PC-3 (cell line): ENCODE results near the gene UBQLN1. TPM values are rescaled to one million over a fixed set of nuclear protein-coding genes. Genes with fewer than 3 reads are reported as not detected.

Source experiments
- ATAC-seq: fragments of 200-7000 bp; cut with Tn5 transposase; 2 replicates; pipeline ENCODE4 v1.9.1; 2020; ENCODE audit warnings: mild to moderate bottlenecking, moderate library complexity
- BruUV-seq: library from RNA; stranded (reverse); fragments of 400-500 nt; replicated peaks from 2 replicates; lab custom pipeline; 2021; lab: Mats Ljungman, UMichigan
- CTCF ChIA-PET: fragments of 300-600 bp; sonication (Branson Sonifier 250); formaldehyde crosslinking; loops from one replicate; lab custom pipeline; 2022; ENCODE audit warnings: antibody characterized with exemption; lab: Charles Lee
- POLR2A ChIA-PET: fragments of 300-600 bp; sonication (Branson Sonifier 250); formaldehyde crosslinking; loops from one replicate; lab custom pipeline; 2022; ENCODE audit warnings: antibody characterized with exemption; ENCODE audit not compliant: unreplicated experiment; lab: Charles Lee
- DNase-seq: peaks from one replicate; pipeline ENCODE4 v3.0.0-alpha.2; 2015
- H2AFZ ChIP-seq: fragments of 300-600 bp; sonication (generic); 2 replicates; pipeline ENCODE4 v1.6.0; 2016; ENCODE audit warnings: antibody characterized with exemption, low read length
- H3F3A ChIP-seq: fragments of 300-600 bp; sonication (generic); one replicate; pipeline ENCODE4 v1.6.0; 2017; ENCODE audit warnings: antibody characterized with exemption, low read length, control low read depth, mild to moderate bottlenecking; ENCODE audit not compliant: unreplicated experiment
- H3K27ac ChIP-seq: fragments of 300-600 bp; sonication (generic); 2 replicates; pipeline ENCODE4 v1.5.1; 2016; ENCODE audit warnings: mild to moderate bottlenecking, low read length
- H3K27me3 ChIP-seq: fragments of 300-600 bp; sonication (generic); 2 replicates; pipeline ENCODE4 v1.6.1; 2016; ENCODE audit warnings: low read length, mixed read lengths
- H3K36me3 ChIP-seq: fragments of 300-600 bp; sonication (generic); 2 replicates; pipeline ENCODE4 v1.6.1; 2016; ENCODE audit warnings: low read depth, mixed run types, low read length, mixed read lengths
- H3K4me1 ChIP-seq: fragments of 300-600 bp; sonication (generic); 2 replicates; pipeline ENCODE4 v1.5.1; 2016; ENCODE audit warnings: low read length; ENCODE audit not compliant: insufficient read depth
- H3K4me2 ChIP-seq: fragments of 300-600 bp; sonication (generic); 2 replicates; pipeline ENCODE4 v1.6.0; 2016; ENCODE audit warnings: low read length
- H3K4me3 ChIP-seq: fragments of 300-600 bp; sonication (generic); 2 replicates; pipeline ENCODE4 v1.5.1; 2016; ENCODE audit warnings: mild to moderate bottlenecking, low read length, mixed read lengths
- H3K79me2 ChIP-seq: fragments of 300-600 bp; sonication (generic); 2 replicates; pipeline ENCODE4 v1.6.1; 2017; ENCODE audit warnings: low read length, mixed read lengths
- H3K9ac ChIP-seq: fragments of 300-600 bp; sonication (generic); 2 replicates; pipeline ENCODE4 v1.6.0; 2016; ENCODE audit warnings: mild to moderate bottlenecking, low read length
- H3K9me2 ChIP-seq: fragments of 300-600 bp; sonication (generic); replicated peaks from 2 replicates; pipeline ENCODE4 v1.6.1; 2016; ENCODE audit warnings: mixed run types, low read length, mixed read lengths
- H3K9me3 ChIP-seq: fragments of 300-600 bp; sonication (generic); 2 replicates; pipeline ENCODE4 v1.6.1; 2016; ENCODE audit warnings: low read length, mixed read lengths
- H4K20me1 ChIP-seq: fragments of 300-600 bp; sonication (generic); 2 replicates; pipeline ENCODE4 v1.6.1; 2016; ENCODE audit warnings: low read length, mixed read lengths
- EZH2 ChIP-seq: fragments of 300-600 bp; sonication (generic); IDR thresholded peaks from one replicate; pipeline ENCODE4 v1.6.1; 2017; ENCODE audit warnings: antibody characterized with exemption, mild to moderate bottlenecking, low read length; ENCODE audit not compliant: unreplicated experiment
- EZH2phosphoT487 ChIP-seq: fragments of 300-600 bp; sonication (generic); IDR thresholded peaks from 2 replicates; pipeline ENCODE4 v1.6.1; 2018; ENCODE audit warnings: mild to moderate bottlenecking, antibody characterized with exemption, low read length, borderline replicate concordance
- intact Hi-C: fragments of 100-400 bp; cut with micrococcal nuclease; formaldehyde crosslinking; loops from 2 replicates; pipeline ENCODE4 v1.9.0; 2023
- total RNA-seq: library from RNA; depleted of rRNA; stranded (reverse); fragments of >200 nt; gene quantifications from 2 replicates; pipeline ENCODE4 v1.2.3, GENCODE V29; 2014
- TF ChIP-seq, protein P1 (sequence below): fragments of 300-600 bp; sonication (generic); conservative IDR thresholded peaks from 2 replicates; pipeline ENCODE4 v1.5.1; 2017; ENCODE audit warnings: antibody characterized with exemption, low read depth, mild to moderate bottlenecking, low read length

UBQLN1 gene
- total RNA-seq, 1 experiment from 2014 or later = 105 TPM

DNA sequence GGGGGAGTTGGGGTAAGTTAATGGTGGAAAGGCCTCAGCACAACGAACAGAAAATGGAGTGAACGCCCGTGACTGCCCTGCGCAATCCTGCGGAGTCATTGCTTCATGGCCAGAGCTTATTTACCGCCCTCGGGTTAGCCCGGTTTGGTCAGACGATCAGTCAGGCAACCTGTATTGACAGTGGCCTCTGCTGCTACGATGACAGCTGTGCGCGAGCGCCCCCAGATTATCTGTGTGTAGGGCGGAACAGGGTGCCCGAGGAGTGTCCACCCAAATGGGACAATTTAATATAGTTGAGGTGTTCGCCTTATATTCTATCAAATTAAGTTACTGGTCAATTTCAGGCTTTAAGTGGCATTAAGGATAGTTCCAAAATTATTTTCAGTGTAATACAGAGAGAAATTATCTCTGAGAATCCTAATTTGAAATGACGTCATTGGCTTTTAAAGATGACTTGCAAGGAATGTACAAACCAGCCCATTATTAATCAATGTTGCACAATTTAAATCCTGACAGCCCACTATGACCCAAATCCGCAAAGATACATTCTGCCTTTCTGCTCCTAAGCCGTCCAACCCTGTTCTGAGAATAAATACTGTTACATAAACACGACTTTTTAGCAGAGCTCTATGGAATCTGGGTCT, 879 bp upstream of the UBQLN1 start:
- ChIA-PET CTCF (no interaction called here), POLR2A (no interaction called here)
- Histone ChIP-seq H3K4me3 (peak overlapping the region; percentile 91), H4K20me1 (peaks cover 33% of the 10 kb centered on the region), H3K27me3 (no peaks in the 10 kb centered on the region), H3K4me2 (peak overlapping the region; percentile 98), H3K36me3 (no peaks in the 10 kb centered on the region), H3K9me2 (no peaks in the 10 kb centered on the region), H3K79me2 (peaks cover 48% of the 10 kb centered on the region), H3F3A (no peaks in the 10 kb centered on the region), H3K9ac (peak overlapping the region; percentile 99), H3K27ac (peak overlapping the region; percentile 99), H3K4me1 (peaks cover 18% of the 10 kb centered on the region), H2AFZ (peak overlapping the region; percentile 99), H3K9me3 (no peaks in the 10 kb centered on the region)
- intact Hi-C loops = loop anchor here (5.0 to 10.0 kb wide), 3 partner anchors 41 to 276 kb away; partner anchors contain the start of genes HNRNPK, IDNK and RMI1
- peak; percentile 24 for DNase-seq
- no peak for TF ChIP-seq EZH2phosphoT487
- TF ChIP-seq, protein P1, sequence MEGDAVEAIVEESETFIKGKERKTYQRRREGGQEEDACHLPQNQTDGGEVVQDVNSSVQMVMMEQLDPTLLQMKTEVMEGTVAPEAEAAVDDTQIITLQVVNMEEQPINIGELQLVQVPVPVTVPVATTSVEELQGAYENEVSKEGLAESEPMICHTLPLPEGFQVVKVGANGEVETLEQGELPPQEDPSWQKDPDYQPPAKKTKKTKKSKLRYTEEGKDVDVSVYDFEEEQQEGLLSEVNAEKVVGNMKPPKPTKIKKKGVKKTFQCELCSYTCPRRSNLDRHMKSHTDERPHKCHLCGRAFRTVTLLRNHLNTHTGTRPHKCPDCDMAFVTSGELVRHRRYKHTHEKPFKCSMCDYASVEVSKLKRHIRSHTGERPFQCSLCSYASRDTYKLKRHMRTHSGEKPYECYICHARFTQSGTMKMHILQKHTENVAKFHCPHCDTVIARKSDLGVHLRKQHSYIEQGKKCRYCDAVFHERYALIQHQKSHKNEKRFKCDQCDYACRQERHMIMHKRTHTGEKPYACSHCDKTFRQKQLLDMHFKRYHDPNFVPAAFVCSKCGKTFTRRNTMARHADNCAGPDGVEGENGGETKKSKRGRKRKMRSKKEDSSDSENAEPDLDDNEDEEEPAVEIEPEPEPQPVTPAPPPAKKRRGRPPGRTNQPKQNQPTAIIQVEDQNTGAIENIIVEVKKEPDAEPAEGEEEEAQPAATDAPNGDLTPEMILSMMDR = peak; percentile 39
- peak; percentile 25; the same call in 1 of the 2 replicates for ATAC-seq
- BruUV-seq = TSS peak; percentile 89

- TF ChIP-seq, protein P1 = no peak
- TF ChIP-seq EZH2phosphoT487 (no peak), EZH2 (no peak)
- DNase-seq (peak; percentile 42), ATAC-seq (peak; percentile 83)
- peak overlapping the region; percentile 99 for H2AFZ ChIP-seq
- H3K27me3 ChIP-seq = no peaks in the 10 kb centered on the region
- H3K27ac ChIP-seq = peak overlapping the region; percentile 99
- no TSS peak for BruUV-seq
- intact Hi-C loops = loop anchor here (5.0 to 10.0 kb wide), 3 partner anchors 40 to 277 kb away; partner anchors contain the start of genes HNRNPK, IDNK and RMI1
- peaks cover 22% of the 10 kb centered on the region for H3K4me1 ChIP-seq
- H4K20me1 ChIP-seq = peaks cover 44% of the 10 kb centered on the region
- H3K9ac ChIP-seq = peak overlapping the region; percentile 99
- ChIA-PET CTCF (no interaction called here), POLR2A (no interaction called here)
- no peaks in the 10 kb centered on the region for H3K9me2 ChIP-seq
- H3K79me2 ChIP-seq = peaks cover 60% of the 10 kb centered on the region
- no peaks in the 10 kb centered on the region for H3F3A ChIP-seq
- H3K4me3 ChIP-seq = peak overlapping the region; percentile 91
- H3K9me3 ChIP-seq = no peaks in the 10 kb centered on the region
- H3K4me2 ChIP-seq = peak overlapping the region; percentile 98
- H3K36me3 ChIP-seq = no peaks in the 10 kb centered on the region
These were observed 315 bp downstream of the UBQLN1 start for GRCh38 chr9:83707518-83707767.
